Articular chondrocyte of knee joint (primary cell): ENCODE data around the gene CITED1. TPM values are rescaled to one million over a fixed set of nuclear protein-coding genes. Genes with fewer than 3 reads are reported as not detected.

Experiments
- small RNA-seq: library from RNA; depleted of rRNA; stranded (forward); fragments of <200 nt; gene quantifications from one replicate; pipeline ENCODE3, GENCODE V24; 2012
- total RNA-seq: library from RNA; depleted of rRNA; stranded (reverse); fragments of >200 nt; gene quantifications from 2 replicates; pipeline ENCODE4 v1.2.3, GENCODE V29; 2012

The CITED1 gene, protein sequence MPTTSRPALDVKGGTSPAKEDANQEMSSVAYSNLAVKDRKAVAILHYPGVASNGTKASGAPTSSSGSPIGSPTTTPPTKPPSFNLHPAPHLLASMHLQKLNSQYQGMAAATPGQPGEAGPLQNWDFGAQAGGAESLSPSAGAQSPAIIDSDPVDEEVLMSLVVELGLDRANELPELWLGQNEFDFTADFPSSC
- 0.13 TPM in 1 of 2 replicates, not detected in the other for total RNA-seq

DNA sequence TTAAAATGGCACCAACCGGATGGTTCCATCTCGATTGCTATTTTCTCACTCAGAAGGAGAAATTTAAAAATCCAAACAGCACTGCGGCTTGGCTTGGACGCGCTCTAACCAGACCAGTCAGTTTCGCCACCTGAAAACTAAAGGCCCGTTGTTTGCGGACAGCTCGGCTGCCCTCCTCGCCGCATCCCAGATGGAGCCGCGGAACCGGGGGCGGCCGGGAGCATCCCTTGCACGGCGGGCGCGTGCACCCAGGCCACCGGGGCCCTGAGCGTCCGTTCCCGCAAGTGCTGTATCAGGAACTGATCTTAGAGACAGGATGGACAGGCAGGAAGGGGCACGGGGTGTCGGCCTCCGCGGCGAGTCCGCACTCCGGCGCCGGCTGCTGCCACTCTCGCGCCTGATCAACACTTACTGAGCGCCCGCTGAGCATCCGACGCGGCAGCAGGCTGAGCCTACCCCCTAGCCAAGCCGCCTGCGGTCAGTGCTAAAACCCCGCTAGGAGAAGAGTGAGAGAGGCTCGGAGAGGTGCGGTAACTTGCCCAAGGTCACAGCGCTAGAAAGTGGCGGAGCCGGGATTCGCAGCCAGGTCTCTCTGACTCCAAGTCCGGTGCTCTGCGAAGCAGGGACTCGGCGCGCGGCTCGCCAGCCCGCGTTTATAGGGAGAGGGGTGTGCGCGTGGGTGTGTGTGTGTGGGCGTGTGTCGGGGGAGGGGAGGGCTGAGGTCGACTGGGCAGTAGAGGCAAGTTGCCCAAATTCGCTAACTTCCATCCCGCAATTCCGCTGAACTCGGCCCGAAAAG lies at the start of gene CITED1:
Gene CITED1, minus strand, starts transcription at position 629 of the 799 bp plus-strand sequence. CDS start 3,045 bp downstream, outside the sequence.

Small RNA genes within 50 kb of the gene (small RNA-seq; reads per million reads assigned to genes)
- not detected for gene RF00019

Other genes starting within 250 kb of the CITED1 start
- 0.91 and 1.1 TPM in 2 replicates for gene RTL5, start 174.0 kb downstream of the CITED1 start, total RNA-seq
- 5.2 and 10.3 TPM in 2 replicates for gene PIN4, start 124.2 kb downstream of the CITED1 start, total RNA-seq
- 2.4 and 3.6 TPM in 2 replicates for gene ERCC6L, start 66.9 kb downstream of the CITED1 start, total RNA-seq
- gene RPS4X, start 28.7 kb downstream of the CITED1 start, total RNA-seq, result 792 and 1,038 TPM in 2 replicates